NCI-H345 treated with DMSO at 0.1 percent for 48 hours (cell line): ENCODE data around the gene CDC42SE2.
"Not testable (repeated sequence)": the region's sequence is repeated elsewhere in the genome, so short reads cannot be mapped to it uniquely, and the experiment has no call there.

Experiments used
- DNase-seq: peaks from one replicate; lab custom pipeline; 2025; ENCODE audit not compliant: unreplicated experiment; lab: John Stamatoyannopoulos, UW

The CDC42SE2 gene

DNA sequence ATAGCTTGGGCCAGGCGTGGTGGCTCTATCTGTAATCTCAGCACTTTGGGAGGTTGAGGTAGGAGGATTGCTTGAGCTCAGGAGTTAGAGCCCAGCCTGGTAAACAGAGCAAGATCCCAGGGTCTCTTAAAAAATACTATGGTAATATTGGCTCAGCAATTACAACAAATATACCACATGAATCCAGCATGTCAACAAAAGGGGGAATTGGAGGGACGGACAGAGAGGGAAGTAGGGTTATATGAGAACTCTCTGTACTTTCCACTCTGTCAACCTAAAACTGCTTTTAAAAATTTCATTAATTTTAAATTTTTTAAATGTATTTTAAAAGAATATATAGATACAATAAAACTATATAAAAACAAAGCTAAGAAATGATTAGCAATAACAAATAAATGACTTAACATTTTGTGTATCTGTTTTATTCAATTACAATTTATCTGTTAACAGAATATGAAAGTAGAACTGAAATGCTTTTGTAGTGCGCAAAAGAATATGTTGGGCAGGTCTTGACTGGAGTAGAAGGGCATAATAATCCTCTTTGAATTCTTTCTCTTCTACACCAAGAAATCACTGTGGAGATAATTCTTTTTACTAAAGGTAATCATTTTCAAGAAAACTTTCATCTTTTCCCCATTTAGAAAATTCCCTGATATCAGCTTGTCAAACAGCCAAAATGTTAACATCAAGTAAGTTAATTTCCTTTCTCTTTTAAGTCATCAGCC lies 12.9 kb upstream of the CDC42SE2 start:
- DNase-seq: no peak

DNA sequence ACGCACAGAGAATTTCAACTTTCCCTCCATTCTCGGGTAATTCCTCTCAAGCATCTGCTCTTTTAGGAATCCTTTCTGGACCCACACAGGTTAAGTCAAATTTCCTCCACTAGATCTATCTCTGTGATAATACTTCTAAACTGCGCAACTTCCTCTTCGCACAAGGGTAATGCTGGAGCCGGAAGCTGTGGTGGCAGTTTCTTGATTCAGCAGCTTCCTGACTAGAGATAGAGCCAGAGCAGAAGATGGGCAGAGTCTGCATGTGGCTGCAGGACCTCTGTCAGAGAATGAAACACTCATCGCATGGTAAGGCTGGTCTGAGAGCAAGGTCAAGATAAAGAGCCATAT lies 11.1 kb upstream of the CDC42SE2 start:
- DNase-seq: no peak

GRCh38 chr5:131254025-131254424 lies 9.8 kb upstream of the CDC42SE2 start:
- not testable (repeated sequence) for DNase-seq

DNA sequence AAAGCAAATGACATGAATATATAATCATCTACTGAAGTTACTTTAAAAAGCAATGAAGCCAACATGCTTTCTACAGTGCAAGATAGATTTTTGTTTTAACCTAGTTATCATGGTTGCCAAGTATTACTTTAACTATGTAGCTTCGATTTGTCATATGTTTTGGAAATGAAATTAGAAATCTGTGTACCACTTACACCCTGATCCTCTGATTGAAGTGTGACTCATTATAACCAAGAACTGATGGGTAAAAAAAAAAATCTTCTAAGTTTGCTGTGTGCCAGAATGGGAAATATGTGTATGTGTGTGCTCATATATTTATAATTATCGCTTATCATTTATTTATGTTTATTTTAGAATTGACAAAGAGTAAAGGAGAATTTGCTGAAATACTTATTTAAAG lies 9.1 kb upstream of the CDC42SE2 start:
- DNase-seq: no peak

- no peak for DNase-seq
Observed at GRCh38 chr5:131256507-131256823, 7.4 kb upstream of the CDC42SE2 start.

GRCh38 chr5:131258733-131259132 lies 5.1 kb upstream of the CDC42SE2 start:
- no peak for DNase-seq

DNA sequence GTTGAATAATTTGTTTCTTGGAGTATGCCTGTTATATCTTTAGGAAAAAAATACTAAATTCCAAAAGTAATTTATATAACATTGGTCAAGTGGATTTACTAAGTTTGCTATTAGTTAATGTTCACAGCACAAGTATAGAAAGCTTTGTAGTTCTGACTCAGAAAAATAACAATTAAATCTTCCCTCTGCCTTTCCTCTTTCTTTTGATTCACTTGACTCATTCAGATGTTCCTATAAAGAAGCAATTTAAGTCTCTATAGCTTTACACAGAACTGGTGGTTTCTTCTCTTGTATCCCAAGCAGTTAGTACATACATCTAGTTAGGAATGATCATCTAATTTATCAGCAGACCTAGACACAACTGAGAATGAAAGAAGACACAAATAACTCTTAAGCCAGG lies 4.5 kb upstream of the CDC42SE2 start:
- no peak for DNase-seq

DNA sequence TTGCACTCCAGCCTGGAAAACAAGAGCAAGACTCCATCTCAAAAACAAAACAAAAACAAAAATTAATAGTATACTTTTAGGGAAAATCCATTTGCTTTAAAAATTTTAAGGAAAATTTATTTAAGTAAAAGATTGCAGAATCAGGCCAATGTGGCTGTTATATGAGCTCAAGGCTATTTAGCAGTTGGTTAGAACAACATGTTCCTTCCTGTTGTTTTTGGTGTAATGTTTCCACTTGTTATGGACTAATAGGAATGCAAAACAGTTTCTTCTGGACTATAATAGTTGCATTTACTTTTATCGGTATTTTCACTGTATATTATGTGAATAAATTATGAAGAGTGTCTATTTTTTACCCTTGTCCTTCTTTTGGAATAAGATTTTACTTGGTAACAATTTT lies 3.0 kb upstream of the CDC42SE2 start:
- no peak for DNase-seq

DNA sequence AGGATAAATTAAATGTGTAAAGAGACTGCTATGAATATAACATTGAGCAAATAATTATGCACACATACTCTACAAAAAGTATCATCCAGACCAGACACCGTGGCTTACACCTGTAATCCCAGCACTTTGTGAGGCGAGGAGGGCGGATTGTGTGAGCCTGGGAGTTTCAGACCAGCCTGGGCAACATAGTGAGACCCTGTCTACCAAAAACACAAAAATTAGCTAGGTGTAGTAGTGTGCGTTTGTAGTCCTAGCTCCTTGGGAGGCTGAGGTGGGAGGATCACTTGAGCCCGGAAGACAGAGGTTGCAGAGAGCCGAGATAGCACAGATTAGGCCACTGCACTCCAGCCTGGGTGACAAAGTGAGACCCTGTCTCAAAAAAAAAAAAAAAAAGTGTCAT lies 2.4 kb upstream of the CDC42SE2 start:
- no peak for DNase-seq

DNA sequence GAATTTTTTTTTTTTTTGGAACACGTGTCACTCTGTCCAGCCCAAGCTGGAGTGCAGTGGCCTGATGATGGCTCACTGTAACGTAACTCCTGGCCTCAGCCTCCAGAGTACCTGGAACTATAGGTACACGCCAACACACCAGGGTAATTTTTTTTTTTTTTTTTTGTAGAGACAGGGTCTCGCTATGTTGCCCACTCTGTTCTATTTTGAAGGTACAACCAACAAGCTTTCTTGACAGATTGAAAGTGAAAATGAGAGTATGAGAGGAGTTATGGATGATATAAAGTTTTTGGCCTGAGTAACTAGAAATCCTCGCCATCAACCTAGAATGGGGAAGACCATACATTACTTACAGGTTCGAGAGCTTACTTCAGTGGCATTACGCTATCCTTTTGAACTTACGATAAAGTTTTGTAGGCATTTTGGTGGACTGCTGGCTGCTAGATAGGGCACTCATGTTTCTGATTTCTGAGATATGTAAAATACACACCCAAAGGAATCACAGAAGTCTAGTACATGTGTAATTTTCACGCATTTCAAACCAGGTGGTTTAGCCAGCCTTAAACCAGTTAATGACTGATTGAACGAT lies 806 bp upstream of the CDC42SE2 start:
- no peak for DNase-seq

GRCh38 chr5:131264451-131265099 lies 722 bp downstream of the CDC42SE2 start:
- DNase-seq: peak; percentile 21

- DNase-seq: no peak
Observed at GRCh38 chr5:131265311-131265803, 1.5 kb downstream of the CDC42SE2 start.

DNA sequence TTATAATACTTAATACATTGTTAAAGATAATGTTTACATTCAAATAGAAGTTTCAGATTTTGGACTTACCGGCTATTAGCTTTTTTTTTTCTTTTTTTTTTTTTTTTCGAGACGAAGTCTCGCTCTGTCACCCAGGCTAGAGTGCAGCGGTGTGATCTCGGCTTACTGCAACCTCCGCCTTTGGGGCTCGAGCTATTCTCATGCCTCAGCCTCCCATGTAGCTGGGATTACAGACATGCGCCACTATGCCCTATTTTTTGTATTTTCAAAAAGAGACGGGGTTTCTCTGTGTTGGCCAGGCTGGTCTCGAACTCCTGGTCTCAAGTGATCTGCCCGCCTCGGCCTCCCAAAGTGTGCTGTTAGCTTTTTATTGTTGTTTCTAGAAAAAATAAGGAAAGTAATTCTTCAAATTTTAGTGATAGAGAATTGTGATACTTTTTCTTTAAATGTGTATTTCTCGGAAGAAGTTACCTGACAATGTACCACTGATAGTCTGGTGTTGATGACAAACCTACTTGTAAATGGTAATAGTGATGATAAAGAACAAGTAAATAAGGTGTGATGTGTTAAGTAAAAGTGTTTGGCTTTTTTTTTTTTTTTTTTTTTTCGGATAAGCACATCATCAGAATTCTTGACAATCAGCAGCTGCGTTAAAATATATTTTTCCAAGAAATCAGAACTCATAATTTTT lies 2.7 kb downstream of the CDC42SE2 start:
- no peak for DNase-seq

- no peak for DNase-seq
Observed at GRCh38 chr5:131268758-131269370, 5.0 kb downstream of the CDC42SE2 start.

- no peak for DNase-seq
Observed at GRCh38 chr5:131270809-131271208, 7.0 kb downstream of the CDC42SE2 start.

- not testable (repeated sequence) for DNase-seq
Observed at GRCh38 chr5:131271888-131272287, 8.0 kb downstream of the CDC42SE2 start.

DNA sequence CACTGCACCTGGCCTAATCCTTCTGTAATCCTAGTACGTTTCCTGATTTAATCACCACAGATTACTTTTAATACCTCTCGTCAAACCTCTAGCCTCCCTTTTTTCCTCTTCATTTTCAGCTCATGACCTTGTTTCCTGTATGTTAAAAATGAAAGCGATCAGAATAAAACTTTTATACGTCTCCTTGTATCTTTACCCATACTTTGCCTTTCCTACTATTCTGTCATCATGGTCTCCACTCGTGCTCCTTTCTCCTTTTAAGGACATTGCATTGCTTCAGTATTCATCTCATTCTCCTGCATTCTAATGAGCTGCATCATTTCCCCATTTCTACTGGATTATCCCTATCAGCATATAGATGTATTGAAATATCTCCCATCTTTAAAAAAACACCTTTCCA lies 8.5 kb downstream of the CDC42SE2 start:
- DNase-seq: no peak

GRCh38 chr5:131272724-131273123 lies 8.9 kb downstream of the CDC42SE2 start:
- DNase-seq: no peak

GRCh38 chr5:131274326-131275063 lies 10.6 kb downstream of the CDC42SE2 start:
- no peak for DNase-seq

DNA sequence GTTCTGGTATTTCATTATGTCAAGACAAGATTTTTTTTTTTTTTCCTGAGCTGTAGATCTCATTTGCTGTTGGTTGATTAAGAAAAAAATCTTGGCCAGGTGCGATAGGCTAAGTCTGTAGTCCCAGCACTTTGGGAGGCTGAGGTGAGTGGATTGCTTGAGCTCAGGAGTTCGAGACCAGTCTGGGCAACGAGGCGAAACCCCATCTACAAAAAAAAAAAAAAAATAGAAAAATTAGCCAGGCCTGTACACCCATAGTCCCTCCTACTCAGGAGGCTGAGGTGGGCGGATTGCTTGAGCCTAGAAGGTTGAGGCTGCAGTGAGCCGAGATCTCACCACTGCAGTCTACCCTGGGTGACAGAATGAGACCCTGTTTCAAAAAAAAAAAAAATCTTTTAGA lies 12.2 kb downstream of the CDC42SE2 start:
- DNase-seq: no peak

- DNase-seq: no peak
Observed at GRCh38 chr5:131277447-131277846, 13.6 kb downstream of the CDC42SE2 start.
